GM19372 (cell line): ENCODE measurements around the gene PCSK6.
"Not testable (repeated sequence)": the region's sequence is repeated elsewhere in the genome, so short reads cannot be mapped to it uniquely, and the experiment has no call there.

ENCODE experiments used
- ATAC-seq: cut with Tn5 transposase; IDR thresholded peaks from one replicate; pipeline ENCODE4 v1.9.1; 2021; ENCODE audit warnings: mild to moderate bottlenecking, low read depth, moderate library complexity; ENCODE audit not compliant: unreplicated experiment

PCSK6 gene

GRCh38 chr15:101368861-101369642 is 120.5 kb downstream of the PCSK6 start:
- no peak for ATAC-seq

GRCh38 chr15:101368086-101368780 is 121.3 kb downstream of the PCSK6 start:
- ATAC-seq, result no peak

GRCh38 chr15:101366853-101367252 is 122.7 kb downstream of the PCSK6 start:
- ATAC-seq, result no peak

- no peak for ATAC-seq
Observed at GRCh38 chr15:101362986-101363566, 126.4 kb downstream of the PCSK6 start.

GRCh38 chr15:101362359-101362758 is 127.1 kb downstream of the PCSK6 start:
- no peak for ATAC-seq

GRCh38 chr15:101361418-101361817 is 128.1 kb downstream of the PCSK6 start:
- no peak for ATAC-seq

GRCh38 chr15:101359365-101359947 is 130.1 kb downstream of the PCSK6 start:
- no peak for ATAC-seq

GRCh38 chr15:101358895-101359294 is 130.6 kb downstream of the PCSK6 start:
- no peak for ATAC-seq

- no peak for ATAC-seq
Observed at GRCh38 chr15:101357885-101358284, 131.6 kb downstream of the PCSK6 start.

GRCh38 chr15:101357333-101357732 is 132.2 kb downstream of the PCSK6 start:
- ATAC-seq, result no peak

- ATAC-seq, result not testable (repeated sequence)
Observed at GRCh38 chr15:101356512-101357172, 132.9 kb downstream of the PCSK6 start.

GRCh38 chr15:101355678-101356464 is 133.6 kb downstream of the PCSK6 start:
- ATAC-seq, result no peak

- ATAC-seq, result no peak
Observed at GRCh38 chr15:101354891-101355623, 134.4 kb downstream of the PCSK6 start.

GRCh38 chr15:101353240-101353639 is 136.3 kb downstream of the PCSK6 start:
- ATAC-seq, result no peak

GRCh38 chr15:101351736-101352135 is 137.8 kb downstream of the PCSK6 start:
- ATAC-seq, result no peak

GRCh38 chr15:101349047-101349951 is 140.2 kb downstream of the PCSK6 start:
- no peak for ATAC-seq

- ATAC-seq, result no peak
Observed at GRCh38 chr15:101348643-101349042, 140.9 kb downstream of the PCSK6 start.

GRCh38 chr15:101348015-101348414 is 141.5 kb downstream of the PCSK6 start:
- no peak for ATAC-seq
